ENCODE measurements around the gene AQP2. TPM values are rescaled to one million over a fixed set of nuclear protein-coding genes. Genes with fewer than 3 reads are reported as not detected.
A peak's percentile ranks its signal among the peaks of the same experiment; 100 is the strongest.

Gene AQP2
- total and polyA plus RNA-seq, 2 of the 13 experiments (the other 11 are each of a cell fraction or from before 2014, with no cell fraction given), result not detected

DNA sequence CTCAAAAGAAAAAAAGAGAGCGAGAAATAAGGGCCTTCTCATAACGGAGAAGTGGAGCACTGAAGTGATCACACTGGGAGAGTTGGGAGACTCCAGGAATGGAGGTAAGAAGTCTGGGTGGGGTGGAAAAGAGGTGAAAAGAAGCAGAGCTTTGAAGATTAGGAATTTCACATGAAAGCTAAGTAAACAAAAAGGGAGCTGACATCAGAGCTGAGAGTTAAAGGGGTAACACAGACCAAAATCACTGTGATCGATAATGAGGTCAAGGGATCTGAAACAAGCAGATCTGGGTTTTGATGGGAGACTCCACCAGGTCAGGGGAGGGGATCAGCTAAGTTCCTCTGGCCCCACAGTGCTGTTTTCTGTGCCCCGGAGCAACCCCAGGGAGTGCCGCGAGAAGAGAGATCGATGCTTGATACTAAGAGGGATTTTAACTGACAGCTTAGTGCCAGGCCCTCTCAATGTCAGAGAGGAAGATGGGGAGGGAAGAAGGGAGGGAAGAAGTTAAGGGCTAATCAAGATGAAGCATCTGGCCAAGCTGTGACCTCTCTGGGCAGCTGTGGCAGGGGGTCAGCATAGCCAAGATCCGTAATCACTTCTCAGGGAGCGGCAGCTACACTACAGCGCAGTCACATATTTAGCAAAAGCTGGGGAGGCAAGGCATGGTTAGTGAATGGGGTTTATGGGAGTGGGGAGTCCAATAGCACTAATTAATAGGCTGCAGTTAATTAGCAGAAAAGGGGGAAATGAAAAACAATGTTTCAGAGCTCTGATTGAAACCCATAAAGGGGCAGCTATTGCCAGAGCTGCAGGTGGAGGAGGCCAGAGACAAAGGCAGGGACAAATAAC is 30.2 kb downstream of the AQP2 start (continued):
- TF ChIP-seq LCORL (IDR thresholded peaks at IDR 0.05), result no peak
- TF ChIP-seq LCORL (CRISPR knock-in tag; IDR thresholded peaks at IDR 0.05), result peak; percentile 82
- peak; percentile 66; the same call in 1 of the 2 replicates for TF ChIP-seq RARA (CRISPR knock-in tag; IDR thresholded peaks at IDR 0.05)
- no peak for TF ChIP-seq ZBTB42 (CRISPR knock-in tag; IDR thresholded peaks at IDR 0.05)
- peak; percentile 68 for TF ChIP-seq PAXIP1 (CRISPR knock-in tag; conservative IDR thresholded peaks at IDR 0.05)
- peak; percentile 17; the same call in 1 of the 2 replicates for TF ChIP-seq TBX2 (CRISPR knock-in tag; IDR thresholded peaks at IDR 0.05; ENCODE audit: borderline replicate concordance)
- TF ChIP-seq HDAC2 (CRISPR knock-in tag; IDR thresholded peaks at IDR 0.05), result 0 out of 2 replicates have a peak, but pooled peaks have one; percentile 20
- TF ChIP-seq ZNF746 (CRISPR knock-in tag; IDR thresholded peaks at IDR 0.05), result 0 out of 2 replicates have a peak, but pooled peaks have one; percentile 47
- TF ChIP-seq TCF7 (IDR thresholded peaks at IDR 0.05; ENCODE audit: low read depth), result peak; percentile 84
- no peak for TF ChIP-seq NONO (IDR thresholded peaks at IDR 0.05)
- 0 out of 2 replicates have a peak, but pooled peaks have one; percentile 30 for TF ChIP-seq NONO (CRISPR knock-in tag; conservative IDR thresholded peaks at IDR 0.05)
- TF ChIP-seq, protein P1, sequence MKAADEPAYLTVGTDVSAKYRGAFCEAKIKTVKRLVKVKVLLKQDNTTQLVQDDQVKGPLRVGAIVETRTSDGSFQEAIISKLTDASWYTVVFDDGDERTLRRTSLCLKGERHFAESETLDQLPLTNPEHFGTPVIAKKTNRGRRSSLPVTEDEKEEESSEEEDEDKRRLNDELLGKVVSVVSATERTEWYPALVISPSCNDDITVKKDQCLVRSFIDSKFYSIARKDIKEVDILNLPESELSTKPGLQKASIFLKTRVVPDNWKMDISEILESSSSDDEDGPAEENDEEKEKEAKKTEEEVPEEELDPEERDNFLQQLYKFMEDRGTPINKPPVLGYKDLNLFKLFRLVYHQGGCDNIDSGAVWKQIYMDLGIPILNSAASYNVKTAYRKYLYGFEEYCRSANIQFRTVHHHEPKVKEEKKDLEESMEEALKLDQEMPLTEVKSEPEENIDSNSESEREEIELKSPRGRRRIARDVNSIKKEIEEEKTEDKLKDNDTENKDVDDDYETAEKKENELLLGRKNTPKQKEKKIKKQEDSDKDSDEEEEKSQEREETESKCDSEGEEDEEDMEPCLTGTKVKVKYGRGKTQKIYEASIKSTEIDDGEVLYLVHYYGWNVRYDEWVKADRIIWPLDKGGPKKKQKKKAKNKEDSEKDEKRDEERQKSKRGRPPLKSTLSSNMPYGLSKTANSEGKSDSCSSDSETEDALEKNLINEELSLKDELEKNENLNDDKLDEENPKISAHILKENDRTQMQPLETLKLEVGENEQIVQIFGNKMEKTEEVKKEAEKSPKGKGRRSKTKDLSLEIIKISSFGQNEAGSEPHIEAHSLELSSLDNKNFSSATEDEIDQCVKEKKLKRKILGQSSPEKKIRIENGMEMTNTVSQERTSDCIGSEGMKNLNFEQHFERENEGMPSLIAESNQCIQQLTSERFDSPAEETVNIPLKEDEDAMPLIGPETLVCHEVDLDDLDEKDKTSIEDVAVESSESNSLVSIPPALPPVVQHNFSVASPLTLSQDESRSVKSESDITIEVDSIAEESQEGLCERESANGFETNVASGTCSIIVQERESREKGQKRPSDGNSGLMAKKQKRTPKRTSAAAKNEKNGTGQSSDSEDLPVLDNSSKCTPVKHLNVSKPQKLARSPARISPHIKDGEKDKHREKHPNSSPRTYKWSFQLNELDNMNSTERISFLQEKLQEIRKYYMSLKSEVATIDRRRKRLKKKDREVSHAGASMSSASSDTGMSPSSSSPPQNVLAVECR (CRISPR knock-in tag; IDR thresholded peaks at IDR 0.05; ENCODE audit: borderline replicate concordance), result peak; percentile 18; the same call in 1 of the 2 replicates
- TF ChIP-seq ZKSCAN5 (CRISPR knock-in tag; IDR thresholded peaks at IDR 0.05), result peak; percentile 88
- TF ChIP-seq SIX1 (CRISPR knock-in tag; IDR thresholded peaks at IDR 0.05; ENCODE audit: borderline replicate concordance), result 0 out of 2 replicates have a peak, but pooled peaks have one; percentile 17
- TF ChIP-seq, protein P2, sequence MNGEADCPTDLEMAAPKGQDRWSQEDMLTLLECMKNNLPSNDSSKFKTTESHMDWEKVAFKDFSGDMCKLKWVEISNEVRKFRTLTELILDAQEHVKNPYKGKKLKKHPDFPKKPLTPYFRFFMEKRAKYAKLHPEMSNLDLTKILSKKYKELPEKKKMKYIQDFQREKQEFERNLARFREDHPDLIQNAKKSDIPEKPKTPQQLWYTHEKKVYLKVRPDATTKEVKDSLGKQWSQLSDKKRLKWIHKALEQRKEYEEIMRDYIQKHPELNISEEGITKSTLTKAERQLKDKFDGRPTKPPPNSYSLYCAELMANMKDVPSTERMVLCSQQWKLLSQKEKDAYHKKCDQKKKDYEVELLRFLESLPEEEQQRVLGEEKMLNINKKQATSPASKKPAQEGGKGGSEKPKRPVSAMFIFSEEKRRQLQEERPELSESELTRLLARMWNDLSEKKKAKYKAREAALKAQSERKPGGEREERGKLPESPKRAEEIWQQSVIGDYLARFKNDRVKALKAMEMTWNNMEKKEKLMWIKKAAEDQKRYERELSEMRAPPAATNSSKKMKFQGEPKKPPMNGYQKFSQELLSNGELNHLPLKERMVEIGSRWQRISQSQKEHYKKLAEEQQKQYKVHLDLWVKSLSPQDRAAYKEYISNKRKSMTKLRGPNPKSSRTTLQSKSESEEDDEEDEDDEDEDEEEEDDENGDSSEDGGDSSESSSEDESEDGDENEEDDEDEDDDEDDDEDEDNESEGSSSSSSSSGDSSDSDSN (CRISPR knock-in tag; IDR thresholded peaks at IDR 0.05), result peak; percentile 32; the same call in 1 of the 2 replicates
- TF ChIP-seq NR2F2 (IDR thresholded peaks at IDR 0.05; ENCODE audit: borderline replicate concordance, low read depth), result peak; percentile 86; the same call in 1 of the 2 replicates
- 0 out of 2 replicates have a peak, but pooled peaks have one; percentile 17 for TF ChIP-seq TARDBP (CRISPR knock-in tag; IDR thresholded peaks at IDR 0.05)
- TF ChIP-seq FOXA3 (CRISPR knock-in tag; IDR thresholded peaks at IDR 0.05), result peak; percentile 27; the same call in 1 of the 2 replicates
- TF ChIP-seq ETV5 (CRISPR knock-in tag; IDR thresholded peaks at IDR 0.05; ENCODE audit: borderline replicate concordance), result no peak
- peak; percentile 65 for TF ChIP-seq PHF21A (CRISPR knock-in tag; IDR thresholded peaks at IDR 0.05)

Measured in HepG2 (cell line).